GM11168 (cell line): ENCODE measurements around the gene NOL4L.
"Not testable (repeated sequence)": the region's sequence is repeated elsewhere in the genome, so short reads cannot be mapped to it uniquely, and the experiment has no call there.

ENCODE experiments used
- in situ Hi-C: fragments of 300-500 bp; cut with MboI; formaldehyde crosslinking; loops from one replicate; pipeline ENCODE4 v1.12.0; 2022; ENCODE audit warnings: low sequenced_read_pairs; ENCODE audit not compliant: unreplicated experiment

The NOL4L gene

DNA sequence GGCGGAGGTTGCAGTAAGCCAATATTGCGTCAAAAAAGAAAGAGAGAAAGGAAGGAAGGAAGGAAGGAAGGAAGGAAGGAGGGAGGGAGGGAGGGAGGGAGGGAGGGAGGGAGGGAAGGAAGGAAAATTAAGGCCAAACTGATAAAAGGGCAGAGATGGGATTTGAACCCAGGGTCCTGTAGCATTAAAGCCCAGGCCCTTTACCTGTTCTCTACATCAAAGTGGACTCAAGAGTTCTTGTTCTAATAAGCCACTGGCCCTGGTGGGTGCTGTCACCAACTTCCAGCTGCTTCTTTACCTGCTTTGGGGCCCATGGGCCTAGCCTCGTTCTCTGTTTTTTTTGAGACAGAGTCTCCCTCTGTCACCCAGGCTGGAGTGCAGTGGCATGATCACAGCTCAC is 7.1 kb downstream of the NOL4L start:
- in situ Hi-C loops = not testable (repeated sequence)

DNA sequence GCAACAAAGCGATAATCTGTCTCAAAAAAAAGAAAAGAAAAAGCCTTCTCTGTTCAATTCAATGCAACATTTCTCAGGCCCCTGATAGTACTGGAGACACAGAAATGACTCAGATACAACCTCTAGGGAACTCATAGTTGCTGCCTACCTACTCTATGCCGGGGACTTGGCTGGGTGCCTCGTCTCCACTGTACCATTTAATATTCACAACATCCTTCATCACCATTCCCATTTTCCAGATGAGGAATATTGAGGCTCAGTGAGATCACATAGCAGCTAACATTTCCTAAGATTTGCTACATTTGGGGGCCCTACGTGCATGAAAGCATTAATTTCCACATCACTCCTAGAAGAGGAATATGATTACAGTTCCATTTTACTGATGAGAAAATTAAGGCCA is 7.5 kb downstream of the NOL4L start:
- in situ Hi-C loops = no loop called here

DNA sequence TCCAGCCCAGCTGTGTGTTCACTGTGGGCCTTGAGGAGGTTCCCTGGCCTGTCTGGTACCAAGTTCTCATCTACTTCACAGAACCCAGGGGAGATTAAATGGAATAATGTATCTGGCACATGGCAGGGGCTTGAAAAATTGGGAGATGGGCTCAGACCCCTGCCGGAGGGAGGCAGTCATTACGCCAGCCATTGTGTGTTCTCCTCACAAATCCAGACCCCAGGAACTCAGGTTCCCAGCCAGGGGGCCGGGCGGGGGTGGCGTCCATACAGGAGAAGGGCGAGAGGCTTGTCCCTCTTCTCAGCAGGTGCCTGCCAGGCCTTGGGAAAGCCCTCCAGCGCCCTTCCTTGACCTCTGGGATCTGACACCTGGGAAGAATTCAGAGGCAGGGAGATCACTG is 8.1 kb downstream of the NOL4L start:
- in situ Hi-C loops = no loop called here

DNA sequence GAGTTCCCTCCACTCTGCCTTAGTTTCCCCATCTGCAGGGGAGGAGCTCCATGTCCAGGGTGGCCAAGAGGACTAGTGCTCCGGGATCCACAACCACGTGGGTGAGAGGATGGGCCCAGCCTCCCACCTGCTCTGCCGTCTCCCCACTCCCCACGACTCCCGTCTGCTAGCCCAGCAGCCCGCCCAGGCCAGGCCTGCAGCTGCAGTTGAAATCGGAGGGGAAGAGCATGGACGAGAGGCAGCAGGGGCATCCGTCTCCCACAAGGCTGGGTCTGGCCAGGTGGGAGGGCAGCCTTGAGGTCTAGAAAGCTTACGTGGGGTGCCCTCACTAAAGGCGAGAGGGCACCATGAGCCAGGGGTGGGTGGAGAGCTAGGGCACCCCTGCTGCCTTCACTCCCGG is 8.6 kb downstream of the NOL4L start:
- in situ Hi-C loops = no loop called here

DNA sequence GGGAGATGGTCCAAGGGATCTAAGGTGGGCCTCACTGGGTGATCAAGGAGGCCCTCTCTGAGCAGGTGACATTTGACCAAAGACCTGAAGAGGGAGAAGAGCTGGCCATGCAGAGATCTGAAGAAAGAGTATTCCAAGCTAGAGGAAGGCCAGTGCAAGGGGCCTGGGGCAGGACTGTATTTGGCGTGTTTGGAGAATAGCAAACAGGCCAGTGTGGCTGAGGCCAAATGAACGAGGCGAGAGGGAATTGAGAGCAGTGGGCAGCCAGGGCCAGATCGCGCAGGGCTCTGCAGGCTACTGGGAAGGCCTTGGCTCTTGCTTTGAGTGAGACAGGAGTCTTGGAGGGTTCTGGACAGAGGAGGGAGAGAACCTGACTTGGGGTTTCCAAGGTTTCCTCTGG is 9.3 kb downstream of the NOL4L start:
- in situ Hi-C loops = no loop called here

DNA sequence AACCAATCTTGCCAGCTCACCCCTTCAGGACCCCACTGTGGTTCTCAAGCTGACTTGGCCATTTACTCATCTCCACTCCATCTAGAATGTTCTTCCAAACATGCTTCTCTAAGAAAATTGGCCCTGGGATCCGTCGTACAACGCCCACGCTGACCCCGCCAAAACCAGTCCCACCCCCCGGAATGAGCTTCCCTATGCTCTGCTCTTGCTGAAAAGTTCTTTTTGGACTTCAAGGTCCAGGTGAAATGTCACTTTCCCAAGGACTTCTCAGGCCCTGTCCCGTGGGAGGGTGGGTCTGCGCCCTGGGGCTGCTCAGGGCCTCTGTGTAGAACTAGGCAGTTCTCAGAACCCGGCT is 9.9 kb downstream of the NOL4L start:
- in situ Hi-C loops = no loop called here

DNA sequence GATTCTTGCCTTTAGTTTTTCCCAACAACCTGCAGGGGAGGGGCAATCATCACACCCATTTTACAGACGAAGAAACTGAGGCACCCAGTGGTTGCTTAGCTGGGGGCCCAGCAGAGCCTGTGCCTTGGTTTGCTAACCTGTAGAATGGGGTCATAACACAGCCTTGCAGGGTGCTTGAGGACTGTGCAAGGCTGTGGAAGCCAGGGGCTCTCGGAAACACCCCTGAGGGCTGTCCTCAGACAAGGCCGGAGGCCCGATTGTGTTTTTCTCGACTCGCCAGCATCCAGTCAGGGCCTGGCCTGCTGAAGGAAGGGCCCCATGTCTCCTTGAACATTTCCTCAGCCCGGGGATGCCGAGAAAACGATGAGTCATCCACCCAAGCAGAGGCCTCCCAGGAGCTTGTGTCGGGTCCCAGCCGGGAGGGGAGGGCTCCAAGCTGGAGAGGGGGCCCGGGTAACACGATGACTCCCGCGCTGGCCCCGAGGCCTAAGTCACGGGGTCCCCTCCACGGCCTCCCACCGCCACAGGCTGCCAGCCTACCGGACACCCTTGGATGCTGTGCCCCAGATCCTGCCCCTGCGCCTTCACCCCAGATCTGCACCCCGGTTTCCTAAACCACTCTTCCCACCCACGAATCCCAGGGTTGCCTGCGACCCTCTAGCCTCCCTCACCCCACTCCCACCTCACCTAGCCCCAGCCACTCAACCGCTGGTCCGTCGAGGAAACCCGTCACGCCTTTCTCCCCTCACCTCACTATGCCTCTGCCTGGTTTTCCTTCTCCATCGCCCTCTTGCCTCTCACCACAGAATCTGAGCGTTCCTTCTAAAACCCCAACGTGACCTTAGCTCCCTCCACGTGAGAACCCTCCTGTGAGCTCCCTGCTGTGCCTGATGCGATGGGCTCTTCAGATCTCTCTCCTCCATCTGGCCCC is 10.6 kb downstream of the NOL4L start:
- in situ Hi-C loops = no loop called here

DNA sequence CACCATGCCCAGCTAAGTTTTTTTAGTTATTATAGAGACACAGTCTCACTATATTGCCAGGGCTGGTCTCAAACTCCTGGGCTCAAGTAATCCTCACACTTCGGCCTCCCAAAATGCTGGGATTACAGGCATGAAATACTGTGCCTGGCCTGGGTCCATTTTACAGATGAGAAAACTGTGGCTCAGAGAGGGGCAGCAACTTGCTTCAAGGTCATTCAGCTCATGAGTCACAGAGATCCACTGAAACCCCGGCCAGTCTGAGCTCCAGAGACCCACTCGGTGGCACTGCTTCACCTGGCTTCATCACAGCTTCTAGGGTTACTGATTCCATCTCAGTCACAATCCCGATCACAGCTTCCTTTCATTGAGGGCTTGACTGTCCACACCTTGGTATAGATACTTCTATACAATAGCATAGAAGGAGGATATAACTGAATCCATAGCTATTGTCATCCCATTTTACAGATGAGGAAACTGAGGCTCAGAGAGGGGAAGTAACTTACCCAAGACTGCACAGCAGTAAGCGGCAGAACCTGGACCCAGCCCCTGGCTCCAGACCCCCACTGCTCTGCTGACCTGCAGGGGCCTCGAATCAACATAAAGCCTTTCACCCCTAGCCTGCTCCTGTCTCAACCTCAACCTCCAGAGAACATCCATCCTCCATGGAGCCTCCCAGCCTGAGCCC is 11.8 kb downstream of the NOL4L start:
- in situ Hi-C loops = no loop called here

DNA sequence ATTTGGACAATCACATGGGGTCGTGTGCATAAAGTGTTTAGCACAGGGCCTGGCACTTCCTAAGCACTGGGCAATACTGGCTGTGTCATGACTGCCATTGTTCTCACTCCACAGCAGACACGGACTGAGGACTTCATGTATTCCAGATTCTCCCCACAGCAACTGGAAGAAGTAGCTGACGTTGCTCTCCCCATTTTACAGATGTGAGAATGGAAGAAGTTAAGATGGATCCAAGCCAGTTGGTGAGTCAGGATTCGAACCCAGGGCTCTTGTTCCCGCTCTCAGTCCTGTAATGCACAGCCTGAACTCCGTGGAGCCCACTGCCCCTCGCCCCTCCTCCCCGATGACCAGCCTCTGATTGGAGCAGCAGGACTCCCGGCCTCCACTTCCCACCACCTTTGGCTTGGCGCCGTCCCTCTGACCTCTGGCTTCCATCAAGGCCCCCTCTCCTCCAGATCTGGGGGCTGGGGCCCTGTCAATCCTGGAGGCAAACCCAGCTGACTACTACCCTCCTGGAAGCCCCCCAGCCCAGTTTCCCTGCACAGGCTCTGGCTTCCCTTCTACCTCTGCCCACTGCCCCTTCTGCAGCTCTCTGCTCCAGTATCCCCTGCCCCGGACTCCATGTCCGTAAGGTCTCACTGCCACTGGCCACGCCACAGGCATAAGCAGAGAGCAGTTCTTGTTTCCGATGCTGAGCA is 12.7 kb downstream of the NOL4L start:
- in situ Hi-C loops = no loop called here

DNA sequence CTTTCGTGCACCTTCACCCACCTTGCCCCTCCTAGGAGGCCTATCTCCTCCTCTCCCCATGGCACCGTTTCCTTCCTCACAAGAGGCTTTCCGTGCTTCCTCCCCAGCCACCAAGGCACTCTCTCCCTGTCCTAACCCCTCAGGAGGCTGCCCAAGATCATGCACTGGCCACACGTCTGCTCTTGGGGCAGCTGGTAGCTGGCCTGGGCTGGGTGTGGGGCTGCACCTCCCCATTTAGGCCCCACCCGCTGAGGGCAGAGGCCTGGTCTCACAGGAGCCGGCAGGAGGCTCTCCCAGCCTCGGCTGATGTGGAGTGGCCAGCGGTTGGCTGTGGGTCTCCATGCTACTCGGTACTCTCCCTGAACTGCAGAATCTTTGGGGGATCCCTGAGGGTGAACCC is 13.6 kb downstream of the NOL4L start:
- in situ Hi-C loops = no loop called here

DNA sequence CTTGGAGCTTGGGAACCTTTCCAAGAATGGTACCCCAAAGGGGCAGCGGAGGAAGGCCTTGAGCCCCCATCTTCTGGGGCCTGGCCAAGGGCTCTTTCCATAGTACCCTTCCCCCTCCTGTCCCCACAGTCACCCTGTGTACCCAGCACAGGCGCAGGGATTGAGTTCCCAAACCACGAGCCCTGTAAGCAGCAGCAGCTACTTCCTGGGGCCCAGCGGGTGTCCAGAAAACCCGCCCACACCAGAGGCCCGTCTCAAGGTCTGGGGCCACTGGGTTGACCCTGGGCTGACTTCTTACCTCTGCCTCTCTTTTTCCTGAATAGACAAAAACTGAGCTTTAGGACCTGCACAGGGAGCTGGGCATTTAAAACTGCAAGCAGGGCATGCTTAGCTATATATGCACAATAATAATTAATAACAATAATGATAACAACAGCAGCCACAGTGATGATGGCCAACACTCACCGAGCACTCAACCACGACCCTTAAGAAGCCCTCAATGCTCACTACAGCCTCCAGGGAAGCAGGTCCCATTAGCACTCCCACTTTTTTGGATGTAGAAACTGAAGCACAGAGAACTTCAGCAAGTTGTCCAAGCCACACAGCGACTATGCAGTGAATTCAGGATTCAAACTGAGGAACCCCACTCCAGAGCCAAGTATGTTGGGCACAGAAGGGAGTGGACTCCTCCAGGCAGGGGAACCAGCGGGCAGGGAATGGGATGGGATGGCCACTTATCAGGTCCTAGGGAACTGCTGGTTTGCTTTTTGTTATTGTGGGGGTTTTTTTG is 14.5 kb downstream of the NOL4L start:
- in situ Hi-C loops = no loop called here

DNA sequence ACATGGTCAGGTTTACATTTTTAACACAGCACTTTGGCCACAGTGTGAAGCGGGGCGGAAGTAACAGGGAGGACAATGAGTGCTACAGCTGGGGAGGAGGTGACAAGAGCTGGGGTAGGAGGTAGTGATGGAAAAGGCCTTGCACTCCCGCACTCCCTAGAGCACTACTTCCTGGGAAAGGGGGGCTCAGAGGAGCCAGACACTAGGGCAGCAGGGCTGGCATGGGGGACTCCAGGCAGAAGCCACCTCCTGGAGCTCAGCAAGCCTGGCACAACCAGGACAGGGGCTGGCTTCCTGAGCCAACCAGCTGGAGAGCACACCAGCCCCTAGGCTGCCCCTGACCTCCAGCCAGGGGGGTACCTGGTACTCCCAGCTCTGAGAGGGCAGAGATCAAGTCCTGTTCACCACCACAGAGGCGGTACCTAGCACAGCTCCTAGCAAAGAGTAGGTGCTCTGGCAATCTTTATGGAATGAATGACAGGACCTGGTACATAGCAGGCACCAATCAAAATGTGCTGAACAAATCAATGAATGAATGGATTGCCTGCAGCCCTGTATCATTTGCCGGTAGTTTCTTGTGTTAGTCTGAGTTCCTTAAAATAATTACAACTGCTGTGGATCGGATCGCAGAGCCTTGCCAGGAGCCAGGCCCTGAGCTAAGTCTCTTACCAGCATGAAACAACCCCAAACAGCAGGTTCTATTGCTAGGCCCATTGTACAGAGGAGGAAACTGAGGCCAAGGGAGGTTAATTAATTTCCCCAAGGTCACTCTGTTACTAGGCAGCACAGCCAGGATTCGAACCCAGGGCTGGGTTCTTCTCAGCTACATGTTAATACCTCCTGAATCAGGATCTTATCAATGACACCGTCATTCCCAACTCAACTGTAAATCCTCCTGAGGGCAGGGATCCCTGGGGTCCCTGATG is 15.5 kb downstream of the NOL4L start:
- in situ Hi-C loops = no loop called here

DNA sequence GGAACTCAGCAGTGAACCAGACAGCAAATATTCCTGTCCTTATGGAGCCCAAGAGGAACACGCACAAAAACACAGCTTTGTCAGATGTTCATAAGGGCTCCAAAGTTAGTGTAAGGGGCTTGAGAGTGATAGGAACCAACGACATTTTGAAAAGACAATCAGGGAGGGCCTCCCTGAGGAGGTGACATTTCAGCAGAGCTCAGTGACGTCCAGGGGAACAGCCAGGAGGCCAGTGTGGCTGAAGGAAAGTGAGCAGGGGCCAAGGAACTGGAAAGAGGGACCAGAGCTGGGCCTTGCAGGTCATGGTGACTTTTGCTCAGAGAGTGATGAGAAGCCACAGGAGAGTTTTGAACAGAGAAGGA is 16.1 kb downstream of the NOL4L start:
- in situ Hi-C loops = no loop called here

DNA sequence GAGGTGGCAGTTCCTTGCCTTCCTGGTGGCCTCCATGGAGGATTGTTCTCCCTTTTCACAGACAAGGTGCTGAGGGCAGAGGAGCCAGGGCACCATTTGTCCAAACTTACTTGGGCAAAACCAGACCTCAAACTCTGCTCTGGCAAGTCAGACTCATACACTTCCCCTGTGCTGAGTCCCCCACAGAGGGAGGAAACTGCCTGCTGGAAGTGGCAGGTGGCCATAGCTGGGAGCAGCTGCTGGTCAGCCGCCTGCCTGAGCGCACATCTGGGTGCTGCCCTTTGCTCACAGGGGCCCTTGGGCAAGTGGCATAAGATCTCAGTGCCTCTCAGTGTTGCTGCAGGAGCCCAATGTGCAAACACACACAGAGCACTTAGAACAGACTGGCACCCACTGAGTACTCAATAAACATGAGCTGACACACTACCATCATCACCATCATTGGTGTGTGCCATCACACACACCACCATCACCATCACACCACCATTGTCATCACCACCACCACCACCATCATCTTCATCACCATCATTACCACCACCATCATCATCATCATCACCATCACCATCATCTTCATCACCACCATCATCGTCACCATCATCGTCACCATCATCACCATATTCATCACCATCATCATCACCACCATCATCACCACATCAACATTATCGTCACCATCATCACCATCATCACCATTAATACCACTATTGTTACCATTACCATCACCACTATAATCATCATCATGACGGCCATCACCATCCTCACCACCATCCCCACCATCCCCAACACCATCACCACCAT is 17.6 kb downstream of the NOL4L start:
- in situ Hi-C loops = no loop called here

DNA sequence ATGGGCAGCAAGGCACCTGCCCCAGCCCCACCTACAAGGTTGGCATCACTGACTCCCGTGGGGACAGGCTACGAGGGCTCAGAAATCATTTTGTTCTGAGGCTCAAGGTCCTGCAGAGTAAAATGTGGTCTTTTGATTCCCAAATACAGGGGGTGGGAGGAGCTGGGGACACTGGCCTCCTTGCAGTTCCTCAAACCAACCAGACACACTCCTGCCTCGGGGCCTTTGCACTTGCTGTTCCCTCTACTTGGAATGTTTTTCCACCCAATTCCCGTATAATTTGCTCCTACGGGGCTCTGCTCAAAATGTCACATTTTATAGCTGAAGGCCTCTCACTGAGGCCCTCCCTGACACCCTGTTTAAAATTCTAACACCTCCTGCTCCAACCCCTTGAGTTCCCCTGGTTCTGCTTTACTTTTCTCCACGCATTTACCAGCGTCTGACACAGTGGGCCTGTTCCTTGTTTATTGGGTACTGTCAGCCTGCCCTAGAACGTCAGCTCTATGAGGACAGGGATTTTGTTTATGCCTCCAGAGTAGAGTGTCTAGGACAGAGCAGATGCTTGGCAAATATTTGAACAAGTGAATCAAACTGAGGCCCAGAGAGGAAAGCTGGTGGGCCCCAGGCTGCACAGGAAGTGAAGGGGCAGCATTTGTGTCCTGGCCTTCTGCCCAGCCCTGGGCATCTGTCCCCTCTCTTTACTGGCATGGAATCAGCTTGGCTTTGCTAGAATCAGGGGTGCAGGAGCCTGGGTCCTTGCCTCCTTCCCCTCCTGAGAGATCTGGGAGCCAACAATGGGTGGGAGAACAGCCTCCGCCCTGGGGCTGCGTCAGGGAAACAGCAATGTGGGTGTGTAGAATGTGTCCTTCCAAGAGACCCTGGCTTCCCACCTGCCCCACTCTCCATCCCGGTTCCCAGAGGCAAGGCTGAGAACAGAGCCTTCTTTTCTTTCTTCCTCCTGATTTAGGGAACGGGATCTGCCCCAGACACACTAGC is 18.5 kb downstream of the NOL4L start:
- in situ Hi-C loops = no loop called here

DNA sequence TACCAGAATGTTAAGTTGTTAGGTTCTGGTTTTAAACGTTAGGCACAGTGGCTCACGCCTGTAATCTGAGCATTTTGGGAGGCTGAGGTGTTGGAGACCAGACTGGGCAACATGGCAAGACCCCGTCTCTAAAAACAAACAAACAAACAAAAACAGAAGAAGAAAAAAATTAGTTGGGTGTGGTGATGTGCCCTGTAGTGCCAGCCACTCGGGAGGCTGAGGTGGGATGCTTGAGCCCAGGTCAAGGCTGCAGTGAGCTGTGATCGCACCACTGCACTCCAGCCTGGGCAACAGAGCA is 19.4 kb downstream of the NOL4L start:
- in situ Hi-C loops = no loop called here

DNA sequence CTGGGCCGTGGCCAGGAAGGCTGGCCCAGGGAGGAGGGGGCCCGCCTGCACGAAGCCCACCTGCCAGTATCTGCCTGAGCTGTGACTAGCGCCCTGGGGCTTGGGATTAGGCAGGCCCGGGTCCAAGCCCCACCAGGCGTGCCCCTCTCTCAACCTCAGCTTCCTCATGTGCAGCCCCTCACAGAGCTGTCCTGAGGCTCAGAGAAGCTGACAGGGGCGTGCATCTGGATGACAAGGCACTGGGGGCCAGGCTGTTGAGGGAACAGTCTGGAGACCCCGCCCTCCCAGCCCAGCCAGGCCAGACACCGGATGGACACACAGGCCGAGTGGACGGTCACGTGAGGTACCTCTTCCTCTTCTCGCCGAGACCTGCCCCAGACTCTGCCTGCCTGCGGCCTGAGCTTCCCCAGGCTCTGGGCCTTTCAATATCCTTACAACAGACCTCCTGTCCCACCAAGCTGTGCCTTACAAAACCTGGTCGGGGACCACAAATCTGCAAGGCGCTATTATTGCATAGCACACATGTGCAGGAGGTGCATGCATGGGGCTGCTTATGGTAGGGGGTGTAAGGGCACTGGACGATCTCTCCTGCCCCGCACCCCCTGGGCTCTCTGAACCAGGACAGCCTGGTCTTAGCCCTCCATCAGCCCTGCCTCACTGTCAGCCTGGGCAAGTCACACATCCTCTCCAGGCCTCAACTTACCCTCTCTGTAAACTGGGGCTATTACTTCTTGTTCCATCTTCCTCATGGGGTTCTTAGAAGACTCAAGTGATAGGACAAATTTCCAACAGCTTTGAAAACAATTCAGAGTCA is 20.0 kb downstream of the NOL4L start:
- in situ Hi-C loops = no loop called here
